ENCODE results near the gene CLCN6. TPM values are rescaled to one million over a fixed set of nuclear protein-coding genes. Genes with fewer than 3 reads are reported as not detected.

Gene CLCN6
- total and polyA plus RNA-seq, 2 of the 13 experiments (the other 11 are each of a cell fraction or from before 2014, with no cell fraction given): 14.9 to 19.3 TPM

DNA sequence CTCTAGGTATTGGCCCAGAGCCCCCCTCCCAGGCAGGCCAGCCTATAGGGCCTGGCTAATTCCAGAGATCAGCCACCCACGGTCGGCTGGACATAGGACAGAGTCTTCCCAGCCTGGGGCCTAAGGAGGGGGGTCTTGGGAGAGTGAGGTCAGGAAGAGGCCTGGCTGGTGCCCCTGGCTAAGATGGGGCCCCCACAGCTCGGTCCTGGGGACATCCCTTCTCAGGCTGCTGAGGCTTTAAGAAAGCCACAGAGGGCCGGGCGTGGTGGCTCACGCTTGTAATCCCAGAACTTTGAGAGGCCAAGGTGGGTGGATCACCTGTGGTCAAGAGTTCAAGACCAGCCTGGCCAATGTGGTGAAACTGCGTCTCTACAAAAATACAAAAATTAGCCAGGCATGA is 41.5 kb upstream of the CLCN6 start (continued):
- TF ChIP-seq EP300 (IDR thresholded peaks at IDR 0.05; ENCODE audit: low read depth in 2 of 2, low read length in 2 of 2): no peak
- TF ChIP-seq EP300 (CRISPR knock-in tag; IDR thresholded peaks at IDR 0.05; ENCODE audit: borderline replicate concordance): no peak
- TF ChIP-seq HMG20B (CRISPR knock-in tag; conservative IDR thresholded peaks at IDR 0.05): no peak
- no peak for TF ChIP-seq CENPX (CRISPR knock-in tag; IDR thresholded peaks at IDR 0.05)
- no peak for TF ChIP-seq ZNF224 (CRISPR knock-in tag; IDR thresholded peaks at IDR 0.05)
- TF ChIP-seq ZNF343 (CRISPR knock-in tag; IDR thresholded peaks at IDR 0.05): no peak

DNA sequence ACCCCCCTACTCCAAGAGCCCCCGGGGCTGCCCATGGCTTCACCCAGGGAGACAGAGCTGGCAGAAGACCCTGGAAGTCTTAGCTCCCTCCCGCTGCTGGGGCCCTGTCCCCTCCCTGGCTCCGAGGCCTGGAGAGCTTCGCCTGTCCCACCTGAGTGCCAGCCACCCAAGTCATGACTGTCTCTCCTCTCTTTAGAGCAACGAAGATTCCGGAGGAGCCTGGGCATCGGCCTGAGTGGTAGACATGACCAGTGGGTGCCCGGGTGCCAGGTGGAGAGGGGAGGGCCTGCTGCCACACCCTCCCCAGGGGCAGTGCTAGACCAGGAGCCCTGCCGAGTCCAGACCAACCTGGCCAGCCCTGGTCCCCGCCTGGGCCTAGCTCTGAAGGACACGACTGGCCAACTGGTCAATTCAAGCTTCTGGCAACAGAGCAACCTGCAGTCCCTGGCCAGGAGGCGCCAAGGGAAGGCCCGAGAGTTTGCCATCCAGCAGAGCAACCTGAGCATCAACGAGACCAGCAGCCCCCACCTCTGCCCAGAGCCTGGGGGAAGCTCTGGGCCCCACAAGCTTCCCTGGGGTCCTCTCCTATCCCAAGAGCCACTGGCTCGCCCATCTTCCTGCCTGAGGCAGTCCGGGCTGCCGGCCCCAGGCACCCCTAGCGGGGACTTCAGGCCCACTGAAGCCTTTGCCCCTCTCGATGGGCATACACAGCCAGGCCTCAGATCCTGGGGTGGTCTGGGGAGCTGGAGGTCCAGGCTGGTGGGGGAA is 40.1 kb upstream of the CLCN6 start:
- Histone ChIP-seq H3K36me3 (replicated peaks in 1 of 2; ENCODE audit: control insufficient read depth in 1 of 2, insufficient read depth in 2 of 2, low read length in 2 of 2) (no peaks in the 10 kb centered on the region), H3K4me3 (replicated peaks in 1 of 3; ENCODE audit: insufficient read depth in 1 of 3, low read depth in 2 of 3, low read length in 3 of 3) (no peak overlapping the region), H3K4me2 (ENCODE audit: low read depth, low read length) (no peak overlapping the region), H4K20me1 (ENCODE audit: insufficient read depth, low read length) (no peaks in the 10 kb centered on the region), H3K79me2 (ENCODE audit: insufficient read depth, low read length) (no peaks in the 10 kb centered on the region), H3K9ac (ENCODE audit: insufficient read depth, low read depth, low read length) (no peak overlapping the region), H3K4me1 (ENCODE audit: insufficient read depth, low read length) (peaks cover 11% of the 10 kb centered on the region; the same call in 1 of the 2 replicates), H3K9me3 (ENCODE audit: low read length) (no peaks in the 10 kb centered on the region), H3K27ac (ENCODE audit: extremely low read length, insufficient read depth, low read length) (no peak overlapping the region), H3K27me3 (ENCODE audit: control insufficient read depth in 1 of 2, insufficient read depth in 2 of 2, low read length in 2 of 2) (peaks cover 15 to 50% of the 10 kb centered on the region in 2 experiments; a peak in 4 of 5 replicates), H2AFZ (ENCODE audit: low read length) (no peak overlapping the region)
- ChIA-PET POLR2A (interaction anchor here (0.6 kb wide), 1 partner anchor 101 kb away, joined by 3 read pairs; no protein-coding TSS in a partner anchor), CTCF (ENCODE audit: low intra/inter-chr PET ratio, low total read pairs) (no interaction called here)
- BruUV-seq (replicated peaks): no TSS peak
- 7% methylated on average over 4 of the region's 19 CpGs for WGBS (ENCODE audit: low lambda C conversion rate)
- TF ChIP-seq, protein P1, sequence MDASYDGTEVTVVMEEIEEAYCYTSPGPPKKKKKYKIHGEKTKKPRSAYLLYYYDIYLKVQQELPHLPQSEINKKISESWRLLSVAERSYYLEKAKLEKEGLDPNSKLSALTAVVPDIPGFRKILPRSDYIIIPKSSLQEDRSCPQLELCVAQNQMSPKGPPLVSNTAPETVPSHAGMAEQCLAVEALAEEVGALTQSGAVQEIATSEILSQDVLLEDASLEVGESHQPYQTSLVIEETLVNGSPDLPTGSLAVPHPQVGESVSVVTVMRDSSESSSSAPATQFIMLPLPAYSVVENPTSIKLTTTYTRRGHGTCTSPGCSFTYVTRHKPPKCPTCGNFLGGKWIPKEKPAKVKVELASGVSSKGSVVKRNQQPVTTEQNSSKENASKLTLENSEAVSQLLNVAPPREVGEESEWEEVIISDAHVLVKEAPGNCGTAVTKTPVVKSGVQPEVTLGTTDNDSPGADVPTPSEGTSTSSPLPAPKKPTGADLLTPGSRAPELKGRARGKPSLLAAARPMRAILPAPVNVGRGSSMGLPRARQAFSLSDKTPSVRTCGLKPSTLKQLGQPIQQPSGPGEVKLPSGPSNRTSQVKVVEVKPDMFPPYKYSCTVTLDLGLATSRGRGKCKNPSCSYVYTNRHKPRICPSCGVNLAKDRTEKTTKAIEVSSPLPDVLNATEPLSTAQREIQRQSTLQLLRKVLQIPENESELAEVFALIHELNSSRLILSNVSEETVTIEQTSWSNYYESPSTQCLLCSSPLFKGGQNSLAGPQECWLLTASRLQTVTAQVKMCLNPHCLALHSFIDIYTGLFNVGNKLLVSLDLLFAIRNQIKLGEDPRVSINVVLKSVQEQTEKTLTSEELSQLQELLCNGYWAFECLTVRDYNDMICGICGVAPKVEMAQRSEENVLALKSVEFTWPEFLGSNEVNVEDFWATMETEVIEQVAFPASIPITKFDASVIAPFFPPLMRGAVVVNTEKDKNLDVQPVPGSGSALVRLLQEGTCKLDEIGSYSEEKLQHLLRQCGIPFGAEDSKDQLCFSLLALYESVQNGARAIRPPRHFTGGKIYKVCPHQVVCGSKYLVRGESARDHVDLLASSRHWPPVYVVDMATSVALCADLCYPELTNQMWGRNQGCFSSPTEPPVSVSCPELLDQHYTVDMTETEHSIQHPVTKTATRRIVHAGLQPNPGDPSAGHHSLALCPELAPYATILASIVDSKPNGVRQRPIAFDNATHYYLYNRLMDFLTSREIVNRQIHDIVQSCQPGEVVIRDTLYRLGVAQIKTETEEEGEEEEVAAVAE (CRISPR knock-in tag; IDR thresholded peaks at IDR 0.05; ENCODE audit: borderline replicate concordance): no peak
- TF ChIP-seq NR2C2 (CRISPR knock-in tag; IDR thresholded peaks at IDR 0.05; ENCODE audit: borderline replicate concordance) (no peak), ZSCAN31 (CRISPR knock-in tag; IDR thresholded peaks at IDR 0.05; ENCODE audit: low read depth) (no peak), PAX8 (CRISPR knock-in tag; IDR thresholded peaks at IDR 0.05; ENCODE audit: borderline replicate concordance) (no peak), HNRNPLL (IDR thresholded peaks at IDR 0.05; ENCODE audit: low read depth, low read length, poor library complexity, severe bottlenecking) (peak; percentile 5)
- peak; percentile 16; the same call in 2 of the 3 replicates for ATAC-seq
- DNase-seq (ENCODE audit: low spot score): no peak
- in situ Hi-C loops (cut with HindIII; ENCODE audit: extremely low pct_ligation_motif_present, low pct_unique_long_range_greater_than_20kb) (no loop called here), intact Hi-C loops (cut with micrococcal nuclease; ENCODE audit: unreplicated experiment) (no loop called here)
- FAIRE-seq: no peak

All from HepG2 (cell line).